ENCODE results near the gene ITIH5. TPM values are rescaled to one million over a fixed set of nuclear protein-coding genes. Genes with fewer than 3 reads are reported as not detected.

ITIH5 gene
- total RNA-seq, 6 experiments from 2014 or later, result 0.20 to 0.62 (median 0.48) TPM

DNA sequence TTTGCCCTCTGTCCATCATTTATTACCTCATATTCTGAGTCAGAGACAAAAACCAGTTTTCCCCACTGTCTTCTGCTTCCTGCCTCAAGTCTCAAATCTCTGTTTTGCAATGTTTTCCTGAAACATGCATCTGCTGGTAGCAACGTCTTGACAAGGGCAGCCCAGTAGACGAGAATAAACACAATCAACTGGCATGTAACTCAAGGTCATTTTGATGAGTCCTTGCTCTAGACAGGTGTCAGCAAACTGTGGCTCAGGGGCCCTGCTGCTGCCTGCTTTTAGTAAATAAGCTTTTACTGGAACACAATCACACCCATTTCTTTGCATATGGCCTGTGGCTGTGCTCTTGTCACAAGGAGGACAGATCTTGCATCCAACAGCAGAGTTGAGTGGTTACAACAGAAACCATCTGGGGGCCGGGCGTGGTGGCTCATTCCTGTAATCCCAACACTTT, 59.8 kb downstream of the ITIH5 start:
- no peak overlapping the region for H3K4me3 ChIP-seq
- WGBS (ENCODE audit: insufficient coverage, low coverage, low lambda C conversion rate, missing lambda C conversion rate), result 30% methylated on average over 4 of the region's 4 CpGs
- DNase-seq (no peak), ATAC-seq (no peak)
- TF ChIP-seq, protein P1, sequence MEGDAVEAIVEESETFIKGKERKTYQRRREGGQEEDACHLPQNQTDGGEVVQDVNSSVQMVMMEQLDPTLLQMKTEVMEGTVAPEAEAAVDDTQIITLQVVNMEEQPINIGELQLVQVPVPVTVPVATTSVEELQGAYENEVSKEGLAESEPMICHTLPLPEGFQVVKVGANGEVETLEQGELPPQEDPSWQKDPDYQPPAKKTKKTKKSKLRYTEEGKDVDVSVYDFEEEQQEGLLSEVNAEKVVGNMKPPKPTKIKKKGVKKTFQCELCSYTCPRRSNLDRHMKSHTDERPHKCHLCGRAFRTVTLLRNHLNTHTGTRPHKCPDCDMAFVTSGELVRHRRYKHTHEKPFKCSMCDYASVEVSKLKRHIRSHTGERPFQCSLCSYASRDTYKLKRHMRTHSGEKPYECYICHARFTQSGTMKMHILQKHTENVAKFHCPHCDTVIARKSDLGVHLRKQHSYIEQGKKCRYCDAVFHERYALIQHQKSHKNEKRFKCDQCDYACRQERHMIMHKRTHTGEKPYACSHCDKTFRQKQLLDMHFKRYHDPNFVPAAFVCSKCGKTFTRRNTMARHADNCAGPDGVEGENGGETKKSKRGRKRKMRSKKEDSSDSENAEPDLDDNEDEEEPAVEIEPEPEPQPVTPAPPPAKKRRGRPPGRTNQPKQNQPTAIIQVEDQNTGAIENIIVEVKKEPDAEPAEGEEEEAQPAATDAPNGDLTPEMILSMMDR (IDR thresholded peaks at IDR 0.05), result no peak
- no peak for TF ChIP-seq POLR2A (IDR thresholded peaks at IDR 0.05)
- no peaks in the 10 kb centered on the region for H3K4me1 ChIP-seq
- H3K27ac ChIP-seq, result no peak overlapping the region
- no peaks in the 10 kb centered on the region for H3K36me3 ChIP-seq
- intact Hi-C loops (cut with DNase I), result no loop called here
- H3K27me3 ChIP-seq, result no peaks in the 10 kb centered on the region
- no peaks in the 10 kb centered on the region for H3K9me3 ChIP-seq

DNA sequence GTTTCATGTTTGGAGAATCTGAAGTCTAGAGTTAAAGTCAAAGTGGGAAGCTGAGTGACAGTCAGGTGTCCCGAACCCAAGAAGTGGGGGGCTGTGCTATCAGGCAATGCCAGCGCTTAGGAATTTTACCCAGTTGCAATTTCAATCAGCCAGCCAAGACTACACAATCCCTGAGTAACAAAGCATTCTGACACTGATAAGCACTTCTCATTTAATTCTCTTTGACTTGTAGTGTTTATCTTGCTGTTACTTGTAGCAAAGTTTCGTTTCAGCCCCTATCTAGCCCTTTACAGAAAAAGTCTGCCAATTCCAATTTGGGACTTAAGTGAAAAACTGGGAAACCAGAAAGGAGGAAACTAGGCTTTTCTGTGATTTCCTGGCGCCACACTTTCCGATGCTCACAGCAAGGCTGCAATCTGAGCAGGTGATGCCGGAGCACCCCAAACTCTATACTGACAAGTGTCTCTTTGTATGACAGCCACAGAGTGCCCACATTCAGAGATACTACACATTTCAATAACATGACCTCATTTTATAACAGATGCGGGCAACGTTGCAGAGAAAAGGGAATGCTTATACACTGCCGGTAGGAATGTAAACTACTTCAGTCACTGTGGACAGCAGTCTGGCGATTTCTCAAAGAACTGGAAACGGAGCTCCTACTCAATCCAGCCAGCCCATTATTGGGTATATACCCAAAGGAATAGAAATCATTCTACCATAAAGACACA, 61.0 kb downstream of the ITIH5 start:
- H3K9me3 ChIP-seq, result no peaks in the 10 kb centered on the region
- no peak for ATAC-seq
- H3K27me3 ChIP-seq, result no peaks in the 10 kb centered on the region
- 44% methylated on average over 9 of the region's 11 CpGs for WGBS (ENCODE audit: insufficient coverage, low coverage, low lambda C conversion rate, missing lambda C conversion rate)
- H3K4me1 ChIP-seq, result no peaks in the 10 kb centered on the region
- no peaks in the 10 kb centered on the region for H3K36me3 ChIP-seq
- H3K27ac ChIP-seq, result no peak overlapping the region
- TF ChIP-seq, protein P1 (IDR thresholded peaks at IDR 0.05), result no peak
- TF ChIP-seq POLR2A (IDR thresholded peaks at IDR 0.05), result no peak
- H3K4me3 ChIP-seq, result no peak overlapping the region
- intact Hi-C loops (cut with DNase I), result no loop called here
- no peak for DNase-seq

DNA sequence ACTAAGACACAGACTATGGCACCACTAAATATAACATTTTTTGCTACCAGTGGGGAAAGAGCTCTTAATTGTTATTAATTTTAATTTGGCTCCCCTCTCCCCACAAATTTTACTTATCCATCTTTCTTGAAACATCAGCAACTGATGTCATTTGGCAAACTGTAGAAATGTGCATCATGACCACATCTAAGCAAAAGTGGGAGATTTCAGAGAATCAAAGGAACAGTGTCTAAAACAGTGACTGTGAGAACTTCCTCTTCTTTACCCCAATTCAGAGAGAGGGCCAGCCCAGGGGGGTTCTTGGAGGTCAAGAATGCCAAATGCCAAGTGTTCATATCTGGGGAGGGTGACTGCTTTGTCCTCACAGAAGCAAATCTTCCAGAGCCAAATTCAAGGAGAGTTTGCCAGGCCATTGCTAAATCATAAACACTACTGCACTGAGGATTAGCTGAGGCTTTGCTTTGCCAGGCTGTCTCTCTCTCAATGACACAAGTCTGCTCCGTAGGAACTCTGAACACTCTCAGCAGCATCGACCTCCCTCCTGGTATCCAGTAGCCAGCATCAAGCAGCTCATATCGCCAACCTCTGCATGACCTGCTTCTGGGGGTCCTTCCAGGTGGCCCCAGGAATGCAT, 65.6 kb downstream of the ITIH5 start:
- H3K27ac ChIP-seq, result no peak overlapping the region
- H3K27me3 ChIP-seq, result no peaks in the 10 kb centered on the region
- intact Hi-C loops (cut with DNase I), result no loop called here
- no peaks in the 10 kb centered on the region for H3K4me1 ChIP-seq
- DNase-seq (no peak), ATAC-seq (no peak)
- H3K9me3 ChIP-seq, result no peaks in the 10 kb centered on the region
- no peak overlapping the region for H3K4me3 ChIP-seq
- no CpG with 5 or more reads among the region's 3 CpGs for WGBS (ENCODE audit: insufficient coverage, low coverage, low lambda C conversion rate, missing lambda C conversion rate)
- H3K36me3 ChIP-seq, result no peaks in the 10 kb centered on the region
- TF ChIP-seq POLR2A (IDR thresholded peaks at IDR 0.05), result no peak
- TF ChIP-seq, protein P1 (IDR thresholded peaks at IDR 0.05), result no peak

DNA sequence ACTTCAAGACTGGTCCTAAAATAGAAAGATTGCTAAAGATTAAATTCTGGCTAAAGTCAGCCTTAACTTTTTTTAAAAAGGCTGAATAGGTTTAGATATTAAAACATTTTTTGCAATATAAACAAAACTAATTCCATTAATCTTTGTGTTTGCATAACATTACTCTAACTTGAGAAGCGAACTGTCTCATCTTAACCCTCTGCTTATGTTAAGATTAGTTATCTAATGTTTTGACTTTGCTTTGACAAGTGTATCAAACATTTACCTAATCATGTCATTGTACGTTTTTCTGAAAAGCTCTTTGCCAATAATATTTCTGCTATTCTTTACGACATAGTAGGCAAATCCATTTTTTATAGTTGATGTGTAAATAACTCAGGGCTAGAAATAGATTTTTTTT, 68.0 kb downstream of the ITIH5 start:
- Histone ChIP-seq H3K4me3 (no peak overlapping the region), H3K36me3 (no peaks in the 10 kb centered on the region), H3K27ac (no peak overlapping the region), H3K4me1 (no peaks in the 10 kb centered on the region), H3K9me3 (no peaks in the 10 kb centered on the region), H3K27me3 (no peaks in the 10 kb centered on the region)
- WGBS (ENCODE audit: insufficient coverage, low coverage, low lambda C conversion rate, missing lambda C conversion rate), result 29% methylated on average over 3 of the region's 3 CpGs
- TF ChIP-seq, protein P1 (IDR thresholded peaks at IDR 0.05), result no peak
- TF ChIP-seq POLR2A (IDR thresholded peaks at IDR 0.05), result no peak
- DNase-seq (no peak), ATAC-seq (no peak)
- intact Hi-C loops (cut with DNase I), result no loop called here
